B cell (primary cell): ENCODE results near the gene FGD1. TPM values are rescaled to one million over a fixed set of nuclear protein-coding genes. Genes with fewer than 3 reads are reported as not detected.

Experiments used
- ATAC-seq: fragments of 200-7000 bp; cut with Tn5 transposase; one replicate; pipeline ENCODE4 v1.10.0; 2021; ENCODE audit warnings: low read depth, mild to moderate bottlenecking, moderate number of reproducible peaks, moderate library complexity
- CTCF ChIA-PET: fragments of 350-600 bp; sonication (Branson Sonifier 250); formaldehyde crosslinking; loops from one replicate; lab custom pipeline; 2021; ENCODE audit warnings: antibody characterized with exemption, inconsistent platforms; lab: Charles Lee
- POLR2A ChIA-PET: fragments of 350-600 bp; sonication (Branson Sonifier 250); formaldehyde crosslinking; loops from one replicate; lab custom pipeline; 2021; ENCODE audit warnings: antibody characterized with exemption; lab: Charles Lee
- DNase-seq: peaks from one replicate; pipeline ENCODE4 v3.0.0; 2013
- H2AFZ ChIP-seq: 2 replicates; pipeline ENCODE4 v1.6.1; 2012; ENCODE audit warnings: mild to moderate bottlenecking, low read depth, low read length; ENCODE audit not compliant: insufficient read depth, poor library complexity, severe bottlenecking
- H3K27ac ChIP-seq, 2 donors: 1 replicate in 1 of 2; 2 replicates in 1 of 2; pipeline ENCODE4 v1.5.1; 2012 to 2013; ENCODE audit warnings: low read length in 2 of 2, mild to moderate bottlenecking in 2 of 2, moderate library complexity in 1 of 2
- H3K27me3 ChIP-seq, 4 experiments: fragments of 200-600 bp in 1 of 4; sonication (generic) in 1 of 4; replicated peaks in 1 of 4; 1 replicate in 2 of 4; 2 replicates in 2 of 4; pipeline versions ENCODE4 v1.6.1 to v1.7.0; 2013 to 2016; ENCODE audit warnings: low read length in 3 of 4, mild to moderate bottlenecking in 2 of 4, mixed read lengths in 1 of 4, moderate library complexity in 1 of 4; ENCODE audit not compliant: insufficient read depth in 4 of 4, control insufficient read depth in 3 of 4; ENCODE audit errors: control extremely low read depth in 1 of 4
- H3K36me3 ChIP-seq, 2 experiments: replicated peaks in 1 of 2; 1 replicate in 1 of 2; 2 replicates in 1 of 2; pipeline versions ENCODE4 v1.6.1 to v1.7.1; 2013; ENCODE audit warnings: low read length in 1 of 2; ENCODE audit not compliant: insufficient read depth in 2 of 2, control insufficient read depth in 1 of 2; ENCODE audit errors: control extremely low read depth in 1 of 2, extremely low read depth in 1 of 2
- H3K4me1 ChIP-seq, 2 donors: fragments of 200-600 bp in 1 of 2; sonication (generic) in 1 of 2; 1 replicate in 1 of 2; 2 replicates in 1 of 2; pipeline versions ENCODE4 v1.5.1 to v1.6.1; 2013 to 2017; ENCODE audit warnings: low read length in 2 of 2; ENCODE audit not compliant: control insufficient read depth in 2 of 2, insufficient read depth in 2 of 2
- H3K4me2 ChIP-seq: replicated peaks from 2 replicates; pipeline ENCODE3; 2012; ENCODE audit warnings: mild to moderate bottlenecking, low read depth, low read length; ENCODE audit not compliant: poor library complexity, severe bottlenecking
- H3K4me3 ChIP-seq, 5 experiments: fragments of 200-600 bp in 1 of 5; sonication (generic) in 1 of 5; 1 replicate in 3 of 5; 2 replicates in 2 of 5; pipeline versions ENCODE4 v1.5.1 to v1.7.0; 2011 to 2016; ENCODE audit warnings: low read length in 4 of 5, mild to moderate bottlenecking in 4 of 5, low read depth in 2 of 5, control low read depth in 1 of 5, moderate library complexity in 1 of 5; ENCODE audit not compliant: insufficient read depth in 1 of 5; ENCODE audit errors: control extremely low read depth in 1 of 5, extremely low read depth in 1 of 5
- H3K79me2 ChIP-seq: fragments of 200-600 bp; sonication (generic); one replicate; pipeline ENCODE4 v1.6.0; 2016; ENCODE audit warnings: low read length; ENCODE audit not compliant: control insufficient read depth, insufficient read depth
- H3K9ac ChIP-seq: fragments of 200-600 bp; sonication (generic); 2 replicates; pipeline ENCODE4 v1.6.1; 2017; ENCODE audit warnings: mild to moderate bottlenecking, low read length, moderate library complexity
- H3K9me3 ChIP-seq, 3 donors: one replicate each; pipeline versions ENCODE4 v1.6.1 to v1.7.1; 2013; ENCODE audit warnings: low read length in 2 of 3; ENCODE audit not compliant: control insufficient read depth in 2 of 3, insufficient read depth in 1 of 3; ENCODE audit errors: control extremely low read depth in 1 of 3
- H4K20me1 ChIP-seq: 2 replicates; pipeline ENCODE4 v1.6.0; 2012; ENCODE audit warnings: mild to moderate bottlenecking, low read length; ENCODE audit not compliant: insufficient read depth, control insufficient read depth, poor library complexity, severe bottlenecking
- H3K27ac Mint-ChIP-seq: one replicate; pipeline ENCODE4 v1.8.0; 2021; ENCODE audit warnings: mixed read lengths
- H3K27me3 Mint-ChIP-seq: one replicate; pipeline ENCODE4 v1.8.0; 2021; ENCODE audit warnings: mixed read lengths
- H3K4me1 Mint-ChIP-seq: one replicate; pipeline ENCODE4 v1.8.0; 2021; ENCODE audit warnings: mixed read lengths
- H3K4me3 Mint-ChIP-seq: one replicate; pipeline ENCODE4 v1.8.0; 2021; ENCODE audit warnings: mixed read lengths
- H3K9me3 Mint-ChIP-seq: one replicate; pipeline ENCODE4 v1.8.0; 2022; ENCODE audit warnings: mixed read lengths; ENCODE audit not compliant: insufficient read depth
- CTCF ChIP-seq: fragments of 200-600 bp; IDR thresholded peaks from one replicate; pipeline ENCODE4 v1.8.0; 2022; ENCODE audit warnings: antibody characterized with exemption, mild to moderate bottlenecking
- EZH2 ChIP-seq: IDR thresholded peaks from 2 replicates; pipeline ENCODE4 v1.6.1; 2012; ENCODE audit warnings: borderline replicate concordance, low read depth, mild to moderate bottlenecking, moderate library complexity, low read length; ENCODE audit not compliant: insufficient read depth, poor library complexity, severe bottlenecking
- WGBS: methylation state at CpG from one replicate; pipeline ENCODE4 v1.1.5; 2013; ENCODE audit warnings: missing lambda C conversion rate; ENCODE audit not compliant: insufficient coverage; 5-methylcytosine and 5-hydroxymethylcytosine counted together
- intact Hi-C: fragments of 100-400 bp; cut with micrococcal nuclease; formaldehyde crosslinking; loops from one replicate; pipeline ENCODE4 v1.10.0; 2022
- polyA plus RNA-seq: library from polyadenylated mRNA; depleted of rRNA; stranded (reverse); fragments of >200 nt; gene quantifications from 2 replicates; pipeline ENCODE4 v1.2.3, GENCODE V29; 2012
- total RNA-seq, 2 donors: library from RNA; stranded (reverse); fragments of 120-200 nt in 1 of 2; gene quantifications; 1 replicate in 1 of 2; 2 replicates in 1 of 2; pipeline versions ENCODE4 v1.2.3 to v1.2.4, GENCODE V29; 2013 to 2022

The FGD1 gene
- total and polyA plus RNA-seq, 2 donors (not counting 1 experiment from before 2014, with no cell fraction given), result 0.20 TPM; not detected in 1

GRCh38 chrX:54452920-54453319, 43.1 kb downstream of the FGD1 start:
- no peak overlapping the region for H3K9ac ChIP-seq
- DNase-seq, result no peak
- CTCF ChIA-PET, result no interaction called here
- H2AFZ ChIP-seq, result no peak overlapping the region
- no peaks in the 10 kb centered on the region for H3K27me3 ChIP-seq
- WGBS, result no CpG with 5 or more reads among the region's 2 CpGs
- H3K27me3 Mint-ChIP-seq, result no peaks in the 10 kb centered on the region
- ATAC-seq, result no peak
- H3K27ac Mint-ChIP-seq, result no peak overlapping the region
- POLR2A ChIA-PET, result no interaction called here
- intact Hi-C loops, result no loop called here
- no peaks in the 10 kb centered on the region for H3K4me1 Mint-ChIP-seq
- H3K4me3 Mint-ChIP-seq, result no peak overlapping the region
- TF ChIP-seq EZH2 (no peak), CTCF (no peak)
- no peaks in the 10 kb centered on the region for H4K20me1 ChIP-seq
- no peaks in the 10 kb centered on the region for H3K9me3 Mint-ChIP-seq
- no peaks in the 10 kb centered on the region for H3K4me1 ChIP-seq
- no peak overlapping the region for H3K27ac ChIP-seq
- H3K4me3 ChIP-seq, result no peak overlapping the region
- no peaks in the 10 kb centered on the region for H3K79me2 ChIP-seq
- H3K4me2 ChIP-seq, result no peak overlapping the region
- H3K36me3 ChIP-seq, result no peaks in the 10 kb centered on the region
- no peaks in the 10 kb centered on the region for H3K9me3 ChIP-seq

- no peak for ATAC-seq
- Histone ChIP-seq H3K27me3 (no peaks in the 10 kb centered on the region), H3K9me3 (no peaks in the 10 kb centered on the region), H3K4me2 (no peak overlapping the region), H3K79me2 (no peaks in the 10 kb centered on the region), H3K4me3 (no peak overlapping the region), H3K9ac (no peak overlapping the region), H2AFZ (no peak overlapping the region), H3K36me3 (peaks cover 0 to 4% of the 10 kb centered on the region in 2 experiments), H3K27ac (no peak overlapping the region), H3K4me1 (no peaks in the 10 kb centered on the region), H4K20me1 (no peaks in the 10 kb centered on the region)
- POLR2A ChIA-PET, result no interaction called here
- no peak overlapping the region for H3K27ac Mint-ChIP-seq
- no peaks in the 10 kb centered on the region for H3K27me3 Mint-ChIP-seq
- CTCF ChIA-PET, result no interaction called here
- TF ChIP-seq EZH2 (no peak), CTCF (no peak)
- H3K4me1 Mint-ChIP-seq, result no peaks in the 10 kb centered on the region
- DNase-seq, result no peak
- intact Hi-C loops, result no loop called here
- no peak overlapping the region for H3K4me3 Mint-ChIP-seq
- H3K9me3 Mint-ChIP-seq, result no peaks in the 10 kb centered on the region
Observed at GRCh38 chrX:54449929-54450328, 46.1 kb downstream of the FGD1 start.
